Adrenal gland (tissue), 12 donors: ENCODE measurements around the gene DAPK3. TPM values are rescaled to one million over a fixed set of nuclear protein-coding genes. Genes with fewer than 3 reads are reported as not detected.
"Not testable (repeated sequence)": the region's sequence is repeated elsewhere in the genome, so short reads cannot be mapped to it uniquely, and the experiment has no call there.

Experiments used
- DNase-seq, 7 donors: peaks; one replicate each; pipeline ENCODE4 v3.0.0-alpha.2; 2019 to 2020
- H3K27ac ChIP-seq, 5 donors: fragments of 200-600 bp; sonication (generic) in 4 of 5; 1 replicate in 3 of 5; 2 replicates in 2 of 5; pipeline versions ENCODE4 v1.5.1 to v1.8.0; 2016 to 2020; ENCODE audit warnings: mild to moderate bottlenecking in 1 of 5
- H3K27me3 ChIP-seq: fragments of 200-600 bp; 2 replicates; pipeline ENCODE4 v1.8.0; 2021
- H3K36me3 ChIP-seq, 2 donors: fragments of 200-600 bp; replicated peaks in 1 of 2; 1 replicate in 1 of 2; 2 replicates in 1 of 2; pipeline versions ENCODE4 v1.5.1 to v1.8.0; 2018 to 2022
- H3K4me1 ChIP-seq, 2 donors: fragments of 200-600 bp; replicated peaks in 1 of 2; 1 replicate in 1 of 2; 2 replicates in 1 of 2; pipeline versions ENCODE4 v1.5.1 to v1.8.0; 2018 to 2021
- H3K4me3 ChIP-seq, 4 donors: fragments of 200-600 bp; sonication (generic) in 3 of 4; one replicate each; pipeline ENCODE4 v1.5.1; 2016 to 2018
- H3K9me3 ChIP-seq, 3 donors: fragments of 200-600 bp; sonication (generic) in 1 of 3; replicated peaks in 1 of 3; 1 replicate in 2 of 3; 2 replicates in 1 of 3; pipeline versions ENCODE4 v1.5.1 to v1.8.0; 2016 to 2021
- CTCF ChIP-seq, 6 experiments: fragments of 450-650 bp in 4 of 6; fragments of 200-600 bp in 2 of 6; sonication (generic) in 1 of 6; IDR thresholded peaks; 1 replicate in 5 of 6; 2 replicates in 1 of 6; pipeline versions ENCODE4 v1.5.1 to v1.8.0; 2016 to 2021; ENCODE audit warnings: antibody characterized with exemption in 6 of 6, mild to moderate bottlenecking in 2 of 6, moderate library complexity in 1 of 6
- POLR2A ChIP-seq, 2 donors: fragments of 450-650 bp; IDR thresholded peaks; one replicate each; pipeline ENCODE4 v1.6.1; 2017; ENCODE audit warnings: antibody characterized with exemption in 2 of 2, mild to moderate bottlenecking in 2 of 2, moderate library complexity in 1 of 2
- WGBS, 4 donors: extraction: QIAGEN DNeasy Blood & Tissue Kit in 2 of 4; methylation state at CpG; one replicate each; pipeline versions ENCODE4 v1.1.5 to v1.1.7; 2013 to 2017; 5-methylcytosine and 5-hydroxymethylcytosine counted together
- intact Hi-C, 2 donors: fragments of 100-400 bp; cut with DNase I; formaldehyde crosslinking; loops; one replicate each; pipeline versions ENCODE4 v1.14.1 to v1.15.0; 2022 to 2023
- polyA plus RNA-seq, 3 donors: library from polyadenylated mRNA; stranded (reverse); fragments of 200-250 nt in 2 of 3; fragments of 350-450 nt in 1 of 3; fragmentation: Illumina TruSeq in 1 of 3; extraction: RNeasy Lipid Tissue Mini Kit (QIAGEN cat#74804) in 1 of 3; gene quantifications; one replicate each; pipeline ENCODE4 v1.2.3, GENCODE V29; 2013 to 2014
- total RNA-seq, 9 donors: library from RNA; depleted of rRNA in 4 of 9; stranded (reverse); fragments of >200 nt in 4 of 9; fragments of 120-200 nt in 1 of 9; fragmentation: NEBNext Ultra II Directional in 1 of 9; extraction: Animal tissue kit (Norgen Biotek cat#: 25700) in 1 of 9; gene quantifications; one replicate each; pipeline versions ENCODE4 v1.1.0 to v1.2.4, GENCODE V29; 2013 to 2023
- donor health status: healthy with polysubstance abuse.
- donor health status: Bipolar disorder and iron deficiency.
- donor health status: DM: yes; HTN: yes; CAD: no.
- donor health status: DM: no; HTN: no; CAD: no.
- donor health status: DM: no; HTN: no; CAD: no.
- donor health status: DM: yes; HTN: yes; CAD: no.

The DAPK3 gene
- total and polyA plus RNA-seq, 12 donors, result 17.6 to 83.2 (median 45.3) TPM

GRCh38 chr19:4012092-4012974, 41.4 kb upstream of the DAPK3 start:
- intact Hi-C loops, result loop anchor here (5.0 to 10.0 kb wide), 2 partner anchors 50 to 192 kb away; no protein-coding TSS in a partner anchor
- H3K36me3 ChIP-seq, result peaks cover 0 to 26% of the 10 kb centered on the region in 2 donors
- H3K9me3 ChIP-seq, result no peaks in the 10 kb centered on the region
- no peaks in the 10 kb centered on the region for H3K27me3 ChIP-seq
- DNase-seq, result no peak
- H3K4me3 ChIP-seq, result no peak overlapping the region
- TF ChIP-seq CTCF (IDR thresholded peaks at IDR 0.05) (no peak), POLR2A (IDR thresholded peaks at IDR 0.05) (no peak)
- H3K4me1 ChIP-seq, result peaks cover 56 to 68% of the 10 kb centered on the region in 2 donors
- 78 to 87% (median 83%) methylated on average over 22 to 27 of the region's 27 CpGs for WGBS, 4 donors
- peak overlapping the region in 2 of 5 donors; percentile 8 to 89 for H3K27ac ChIP-seq

- intact Hi-C loops, result loop anchor here (5.0 to 10.0 kb wide), 2 partner anchors 51 to 193 kb away; no protein-coding TSS in a partner anchor
- Histone ChIP-seq H3K36me3 (peaks cover 0 to 26% of the 10 kb centered on the region in 2 donors), H3K4me1 (peaks cover 60 to 69% of the 10 kb centered on the region in 2 donors), H3K27ac (peak overlapping the region in 1 of 5 donors; percentile 52)
- WGBS, 4 donors, result 68 to 90% (median 73%) methylated on average over 4 to 6 of the region's 6 CpGs
- not testable (repeated sequence) for H3K9me3 ChIP-seq, H3K4me3 ChIP-seq, DNase-seq, H3K27me3 ChIP-seq
Observed at GRCh38 chr19:4011430-4011829, 40.5 kb upstream of the DAPK3 start.

- peaks cover 54 to 67% of the 10 kb centered on the region in 2 donors for H3K4me1 ChIP-seq
- intact Hi-C loops, result loop anchor here (5.0 to 10.0 kb wide), 2 partner anchors 52 to 194 kb away; no protein-coding TSS in a partner anchor
- H3K27me3 ChIP-seq, result no peaks in the 10 kb centered on the region
- DNase-seq, result no peak
- 55 to 81% (median 75%) methylated on average over 6 to 14 of the region's 14 CpGs for WGBS, 4 donors
- no peak overlapping the region for H3K4me3 ChIP-seq
- H3K27ac ChIP-seq, result peak overlapping the region in 1 of 5 donors; percentile 52
- no peak for TF ChIP-seq POLR2A (IDR thresholded peaks at IDR 0.05)
- no peak for TF ChIP-seq CTCF (IDR thresholded peaks at IDR 0.05)
- peaks cover 0 to 26% of the 10 kb centered on the region in 2 donors for H3K36me3 ChIP-seq
- H3K9me3 ChIP-seq, result no peaks in the 10 kb centered on the region
Observed at GRCh38 chr19:4010808-4011110, 39.9 kb upstream of the DAPK3 start.

- H3K4me3 ChIP-seq, result no peak overlapping the region
- TF ChIP-seq POLR2A (IDR thresholded peaks at IDR 0.05) (peak in 1 of 2 donors; percentile 41), CTCF (IDR thresholded peaks at IDR 0.05) (no peak)
- H3K27me3 ChIP-seq, result no peaks in the 10 kb centered on the region
- WGBS, 4 donors, result 50 to 68% (median 50%) methylated on average over 8 to 24 of the region's 24 CpGs
- H3K4me1 ChIP-seq, result peaks cover 48 to 61% of the 10 kb centered on the region in 2 donors
- intact Hi-C loops, result loop anchor here (5.0 to 10.0 kb wide), 3 partner anchors 45 to 195 kb away; no protein-coding TSS in a partner anchor
- H3K36me3 ChIP-seq, result peaks cover 0 to 26% of the 10 kb centered on the region in 2 donors
- no peaks in the 10 kb centered on the region for H3K9me3 ChIP-seq
- peak in 5 of 7 donors; percentile 50 to 76 (median 68) for DNase-seq
- H3K27ac ChIP-seq, result peak overlapping the region in 2 of 5 donors; percentile 52 to 56
Observed at GRCh38 chr19:4009990-4010807, 39.3 kb upstream of the DAPK3 start.
